ENCODE measurements around the gene GOPC. TPM values are rescaled to one million over a fixed set of nuclear protein-coding genes. Genes with fewer than 3 reads are reported as not detected.

GOPC gene
- total RNA-seq, 1 donor from 2014 or later, result 45.8 TPM

- no peak for DNase-seq
These were observed 88.4 kb downstream of the GOPC start for GRCh38 chr6:117513778-117514365.

GRCh38 chr6:117512987-117513573 lies 89.2 kb downstream of the GOPC start:
- no peak for DNase-seq

GRCh38 chr6:117512056-117512828 lies 90.1 kb downstream of the GOPC start:
- no peak for DNase-seq

Other genes with a start within 250 kb of the GOPC start
- gene ROS1, start 176.6 kb downstream of the GOPC start, total RNA-seq, result 0.10 TPM
- 10.9 TPM for gene DCBLD1, start 119.8 kb downstream of the GOPC start, total RNA-seq
- gene NUS1, start 73.0 kb upstream of the GOPC start, total RNA-seq, result 17.4 TPM